ENCODE results near the gene NOXA1.

DNA sequence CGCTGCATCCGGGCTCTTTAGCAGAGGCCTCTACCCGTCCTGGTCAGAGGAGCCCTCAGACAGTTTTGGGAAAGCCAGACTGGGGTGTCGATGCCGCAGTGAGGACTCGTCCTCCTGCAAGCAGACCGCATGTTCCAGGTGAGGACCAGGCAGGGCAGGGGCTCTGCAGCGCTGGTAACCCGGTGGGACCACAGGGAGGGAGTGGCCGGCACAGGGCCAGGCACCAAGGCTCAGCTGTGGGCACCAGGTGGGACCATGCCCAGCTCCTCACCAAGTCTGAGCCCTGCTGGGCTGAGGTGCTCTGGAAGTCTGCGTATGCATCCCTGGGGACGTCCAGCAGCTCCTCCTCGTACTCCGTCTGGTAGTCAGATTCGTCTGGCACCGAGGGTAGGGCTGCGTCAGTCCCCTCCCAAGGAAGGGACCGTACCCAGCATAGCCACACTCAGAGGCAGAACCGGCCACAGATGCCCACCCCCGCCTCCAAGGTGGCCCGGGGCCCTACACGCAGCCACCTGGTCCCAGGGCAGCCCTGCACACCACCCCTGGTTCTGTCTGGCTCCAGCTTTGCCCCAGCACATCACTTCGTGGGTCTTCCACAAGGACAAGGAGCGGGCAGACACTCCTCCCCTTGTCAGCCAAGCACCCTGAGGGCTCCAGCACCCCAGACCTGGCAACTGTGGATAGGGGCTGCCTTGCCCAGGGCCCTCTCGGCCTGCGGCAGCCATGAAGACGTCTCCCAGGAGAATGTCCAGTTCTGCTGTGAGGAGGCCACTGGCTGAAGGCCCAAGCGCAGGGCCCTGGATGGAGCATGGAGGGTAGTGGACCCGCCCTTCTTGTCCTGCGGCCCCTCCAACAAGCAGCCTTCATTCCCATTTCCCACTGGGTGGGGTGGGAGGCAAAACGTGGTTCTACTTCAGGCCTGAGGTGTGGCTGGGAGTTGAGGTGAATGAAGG, 37.4 kb downstream of the NOXA1 start:
- TF ChIP-seq, protein P1, sequence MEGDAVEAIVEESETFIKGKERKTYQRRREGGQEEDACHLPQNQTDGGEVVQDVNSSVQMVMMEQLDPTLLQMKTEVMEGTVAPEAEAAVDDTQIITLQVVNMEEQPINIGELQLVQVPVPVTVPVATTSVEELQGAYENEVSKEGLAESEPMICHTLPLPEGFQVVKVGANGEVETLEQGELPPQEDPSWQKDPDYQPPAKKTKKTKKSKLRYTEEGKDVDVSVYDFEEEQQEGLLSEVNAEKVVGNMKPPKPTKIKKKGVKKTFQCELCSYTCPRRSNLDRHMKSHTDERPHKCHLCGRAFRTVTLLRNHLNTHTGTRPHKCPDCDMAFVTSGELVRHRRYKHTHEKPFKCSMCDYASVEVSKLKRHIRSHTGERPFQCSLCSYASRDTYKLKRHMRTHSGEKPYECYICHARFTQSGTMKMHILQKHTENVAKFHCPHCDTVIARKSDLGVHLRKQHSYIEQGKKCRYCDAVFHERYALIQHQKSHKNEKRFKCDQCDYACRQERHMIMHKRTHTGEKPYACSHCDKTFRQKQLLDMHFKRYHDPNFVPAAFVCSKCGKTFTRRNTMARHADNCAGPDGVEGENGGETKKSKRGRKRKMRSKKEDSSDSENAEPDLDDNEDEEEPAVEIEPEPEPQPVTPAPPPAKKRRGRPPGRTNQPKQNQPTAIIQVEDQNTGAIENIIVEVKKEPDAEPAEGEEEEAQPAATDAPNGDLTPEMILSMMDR (IDR thresholded peaks at IDR 0.05) = no peak
- no peak for TF ChIP-seq POLR2A (IDR thresholded peaks at IDR 0.05)
